H1 (cell line): ENCODE results near the gene PEX14. TPM values are rescaled to one million over a fixed set of nuclear protein-coding genes. Genes with fewer than 3 reads are reported as not detected.

Experiments
- CTCF ChIA-PET: fragments of 300-600 bp; sonication (Branson Sonifier 250); formaldehyde crosslinking; loops from one replicate; lab custom pipeline; 2021; ENCODE audit not compliant: partially characterized antibody; lab: Charles Lee
- POLR2A ChIA-PET: fragments of 300-600 bp; sonication (Branson Sonifier 250); formaldehyde crosslinking; loops from one replicate; lab custom pipeline; 2021; ENCODE audit warnings: inconsistent platforms; ENCODE audit not compliant: partially characterized antibody; lab: Charles Lee
- DNase-seq, 2 experiments: peaks; one replicate each; pipeline versions ENCODE4 v3.0.0 to v3.0.0-alpha.2; 2010 to 2022; ENCODE audit warnings: low spot score in 2 of 2, low read depth in 1 of 2, mixed read lengths in 1 of 2
- FAIRE-seq: peaks from 2 replicates; lab custom pipeline; 2011; peaks lifted over from hg19 to GRCh38; lab: Jason Lieb, UNC
- H2AFZ ChIP-seq: 2 replicates; pipeline ENCODE4 v1.8.1; 2012; ENCODE audit warnings: low read length, inconsistent platforms
- H2AK5ac ChIP-seq: 2 replicates; pipeline ENCODE4 v1.6.1; 2013; ENCODE audit warnings: low read depth, low read length
- H2BK120ac ChIP-seq: replicated peaks from 2 replicates; pipeline ENCODE3; 2013; ENCODE audit warnings: low read depth, low read length, inconsistent platforms
- H2BK12ac ChIP-seq: 2 replicates; pipeline ENCODE4 v1.6.1; 2013; ENCODE audit warnings: low read depth, low read length
- H2BK15ac ChIP-seq: 2 replicates; pipeline ENCODE4 v1.6.1; 2013; ENCODE audit warnings: low read length
- H2BK20ac ChIP-seq: 2 replicates; pipeline ENCODE4 v1.6.1; 2013; ENCODE audit warnings: low read length
- H2BK5ac ChIP-seq: 2 replicates; pipeline ENCODE4 v1.6.1; 2013; ENCODE audit warnings: low read depth, low read length
- H3K14ac ChIP-seq: 2 replicates; pipeline ENCODE4 v1.6.1; 2013; ENCODE audit warnings: inconsistent platforms; ENCODE audit not compliant: insufficient read length
- H3K18ac ChIP-seq: 2 replicates; pipeline ENCODE4 v1.6.1; 2013; ENCODE audit warnings: low read length; ENCODE audit errors: extremely low read depth
- H3K23ac ChIP-seq: 2 replicates; pipeline ENCODE4 v1.6.1; 2013; ENCODE audit warnings: inconsistent platforms; ENCODE audit not compliant: insufficient read length
- H3K23me2 ChIP-seq: 2 replicates; pipeline ENCODE4 v1.6.1; 2013; ENCODE audit warnings: low read depth, low read length
- H3K27ac ChIP-seq: 2 replicates; pipeline ENCODE4 v1.6.1; 2011; ENCODE audit warnings: low read depth, low read length, inconsistent platforms
- H3K27me3 ChIP-seq, 4 experiments: replicated peaks in 1 of 4; 1 replicate in 1 of 4; 2 replicates in 3 of 4; pipeline versions ENCODE4 v1.6.1 to v1.8.1; 2011 to 2013; ENCODE audit warnings: low read length in 3 of 4, mild to moderate bottlenecking in 3 of 4, inconsistent platforms in 2 of 4, mixed read lengths in 2 of 4, moderate library complexity in 1 of 4; ENCODE audit not compliant: control insufficient read depth in 3 of 4, insufficient read depth in 3 of 4; ENCODE audit errors: extremely low read depth in 1 of 4
- H3K36me3 ChIP-seq, 4 experiments: 2 replicates each; pipeline versions ENCODE4 v1.6.1 to v1.8.1; 2011 to 2013; ENCODE audit warnings: mild to moderate bottlenecking in 4 of 4, low read length in 3 of 4, moderate library complexity in 2 of 4, control low read depth in 1 of 4, inconsistent platforms in 1 of 4; ENCODE audit not compliant: insufficient read depth in 4 of 4, control insufficient read depth in 2 of 4
- H3K4ac ChIP-seq: replicated peaks from 2 replicates; pipeline ENCODE3; 2013; ENCODE audit warnings: low read length, low read depth, mixed read lengths, inconsistent platforms; ENCODE audit not compliant: insufficient read length
- H3K4me1 ChIP-seq, 4 experiments: replicated peaks in 1 of 4; 1 replicate in 1 of 4; 2 replicates in 3 of 4; pipeline versions ENCODE4 v1.6.1 to v1.8.1; 2011 to 2013; ENCODE audit warnings: low read length in 3 of 4, inconsistent platforms in 2 of 4, mixed read lengths in 1 of 4; ENCODE audit not compliant: insufficient read depth in 4 of 4, control insufficient read depth in 3 of 4
- H3K4me2 ChIP-seq, 2 experiments: 2 replicates each; pipeline versions ENCODE4 v1.6.1 to v1.8.1; 2011 to 2013; ENCODE audit warnings: low read depth in 2 of 2, low read length in 2 of 2, control low read depth in 1 of 2, inconsistent platforms in 1 of 2, mild to moderate bottlenecking in 1 of 2; ENCODE audit not compliant: insufficient read depth in 1 of 2
- H3K4me3 ChIP-seq, 4 experiments: fragments of 200-600, 300-600 bp in 1 of 4; sonication (generic), shearing (Covaris generic), sonication (Bioruptor Twin) in 1 of 4; 2 replicates each; pipeline versions ENCODE4 v1.5.1 to v1.8.1; 2011 to 2016; ENCODE audit warnings: low read length in 4 of 4, low read depth in 3 of 4, control low read depth in 2 of 4, inconsistent platforms in 2 of 4, mild to moderate bottlenecking in 2 of 4, mixed read lengths in 1 of 4, moderate library complexity in 1 of 4; ENCODE audit not compliant: insufficient read depth in 2 of 4; ENCODE audit errors: extremely low read depth in 1 of 4
- H3K56ac ChIP-seq: replicated peaks from 2 replicates; pipeline ENCODE3; 2013; ENCODE audit warnings: low read depth, mild to moderate bottlenecking, mixed read lengths, low read length, inconsistent platforms; ENCODE audit not compliant: insufficient read length
- H3K79me1 ChIP-seq: 2 replicates; pipeline ENCODE4 v1.6.1; 2013; ENCODE audit warnings: low read depth, low read length, control low read depth
- H3K79me2 ChIP-seq, 2 experiments: 2 replicates each; pipeline versions ENCODE4 v1.6.1 to v1.8.1; 2012 to 2013; ENCODE audit warnings: low read length in 2 of 2, mild to moderate bottlenecking in 2 of 2, inconsistent platforms in 1 of 2; ENCODE audit not compliant: insufficient read depth in 2 of 2, control insufficient read depth in 1 of 2
- H3K9ac ChIP-seq, 4 experiments: replicated peaks in 1 of 4; 1 replicate in 1 of 4; 2 replicates in 3 of 4; pipeline versions ENCODE4 v1.6.1 to v1.8.1; 2011 to 2013; ENCODE audit warnings: low read depth in 3 of 4, low read length in 3 of 4, control low read depth in 2 of 4, mild to moderate bottlenecking in 2 of 4, moderate library complexity in 2 of 4, inconsistent platforms in 1 of 4; ENCODE audit errors: extremely low read depth in 1 of 4
- H3K9me3 ChIP-seq, 2 experiments: 2 replicates each; pipeline versions ENCODE4 v1.6.1 to v1.8.1; 2012 to 2013; ENCODE audit warnings: mild to moderate bottlenecking in 2 of 2, moderate library complexity in 2 of 2, control low read depth in 1 of 2, inconsistent platforms in 1 of 2, low read depth in 1 of 2, low read length in 1 of 2, mixed read lengths in 1 of 2; ENCODE audit not compliant: insufficient read depth in 2 of 2
- H4K20me1 ChIP-seq, 2 experiments: replicated peaks in 1 of 2; 2 replicates each; pipeline versions ENCODE3 to v1.8.1; 2011 to 2013; ENCODE audit warnings: inconsistent platforms in 2 of 2, low read length in 2 of 2, mild to moderate bottlenecking in 1 of 2; ENCODE audit not compliant: insufficient read depth in 2 of 2, control insufficient read depth in 1 of 2
- H4K5ac ChIP-seq: 2 replicates; pipeline ENCODE4 v1.6.1; 2013; ENCODE audit warnings: low read length, low read depth, mixed read lengths, inconsistent platforms; ENCODE audit not compliant: insufficient read length
- H4K8ac ChIP-seq: 2 replicates; pipeline ENCODE4 v1.8.0; 2013; ENCODE audit warnings: mild to moderate bottlenecking, moderate library complexity, low read length, inconsistent platforms; ENCODE audit not compliant: insufficient read depth; ENCODE audit errors: extremely low read depth
- H4K91ac ChIP-seq: replicated peaks from 2 replicates; pipeline ENCODE3; 2013; ENCODE audit warnings: low read length, mixed read lengths, inconsistent platforms; ENCODE audit not compliant: insufficient read length
- BRCA1 ChIP-seq: IDR thresholded peaks from 2 replicates; pipeline ENCODE4 v1.6.1; 2012; ENCODE audit warnings: low read depth, low read length, improper control_type of control experiment
- CTCF ChIP-seq, 3 experiments: IDR thresholded peaks; 1 replicate in 2 of 3; 2 replicates in 1 of 3; pipeline versions ENCODE4 v1.5.1 to v1.6.1; 2011; ENCODE audit warnings: low read length in 3 of 3, mild to moderate bottlenecking in 3 of 3, inconsistent platforms in 2 of 3, low read depth in 1 of 3, moderate library complexity in 1 of 3; ENCODE audit not compliant: insufficient read depth in 1 of 3; ENCODE audit errors: control extremely low read depth in 1 of 3
- GTF2F1 ChIP-seq: IDR thresholded peaks from 2 replicates; pipeline ENCODE4 v1.6.1; 2012; ENCODE audit warnings: low read depth, low read length, improper control_type of control experiment, borderline replicate concordance
- KDM4A ChIP-seq: IDR thresholded peaks from one replicate; pipeline ENCODE4 v1.7.1; 2012; ENCODE audit warnings: low read depth, mild to moderate bottlenecking, moderate library complexity, low read length, inconsistent platforms; ENCODE audit not compliant: severe bottlenecking
- TEAD4 ChIP-seq: IDR thresholded peaks from 2 replicates; pipeline ENCODE4 v1.6.1; 2012; ENCODE audit warnings: low read depth, low read length, inconsistent platforms, mixed read lengths
- ZNF274 ChIP-seq: IDR thresholded peaks from 2 replicates; pipeline ENCODE4 v1.7.0; 2012; ENCODE audit warnings: low read length, borderline replicate concordance; ENCODE audit errors: extremely low read depth
- WGBS, 2 experiments: shearing (Covaris generic) in 1 of 2; methylation state at CpG; one replicate each; pipeline versions ENCODE4 v1.1.6 to v1.1.7; 2013 to 2015; ENCODE audit warnings: low lambda C conversion rate in 2 of 2, mixed read lengths in 2 of 2, inconsistent platforms in 1 of 2, low coverage in 1 of 2, missing lambda C conversion rate in 1 of 2; ENCODE audit not compliant: insufficient replicate concordance in 2 of 2, insufficient coverage in 1 of 2, insufficient read length in 1 of 2; ENCODE audit errors: extremely low coverage in 1 of 2, missing lambda C conversion rate in 1 of 2; 5-methylcytosine and 5-hydroxymethylcytosine counted together
- polyA plus RNA-seq, 7 experiments: library from polyadenylated mRNA; depleted of rRNA in 3 of 7; stranded (reverse) in 5 of 7; unstranded in 2 of 7; fragments of >200 nt in 5 of 7; fragments of 200-250 nt in 2 of 7; gene quantifications; 1 replicate in 5 of 7; 2 replicates in 1 of 7; 4 replicates in 1 of 7; pipeline versions ENCODE4 v1.2.1 to v1.2.3, GENCODE V29; 2011 to 2013; ENCODE audit warnings: missing spikeins in 2 of 7, mixed read lengths in 2 of 7
- total RNA-seq: library from RNA; stranded (reverse); fragmentation: NEBNext Ultra II Directional; extraction: Animal tissue kit (Norgen Biotek cat#: 25700); gene quantifications from 2 replicates; pipeline ENCODE4 v1.2.1, GENCODE V29; 2021

PEX14 gene
- total and polyA plus RNA-seq, 2 of the 8 experiments (the other 6 are each of a cell fraction or from before 2014, with no cell fraction given): 13.0 to 19.8 TPM

- no peak overlapping the region for H4K91ac ChIP-seq
- no peak overlapping the region for H3K14ac ChIP-seq
- H3K79me2 ChIP-seq: peaks cover 0 to 7% of the 10 kb centered on the region in 2 experiments; a peak in 1 of 4 replicates
- H3K4ac ChIP-seq: no peak overlapping the region
- H4K5ac ChIP-seq: no peak overlapping the region
- 88% methylated on average over 13 of the region's 13 CpGs; no CpG with 5 or more reads in 1 of the 2 experiments for WGBS, 2 experiments
- H3K4me1 ChIP-seq: peaks cover 7 to 13% (median 9%) of the 10 kb centered on the region in 4 experiments
- no peak overlapping the region for H2BK15ac ChIP-seq
- H3K23ac ChIP-seq: no peak overlapping the region
- no peaks in the 10 kb centered on the region for H3K27me3 ChIP-seq
- no peak overlapping the region for H2BK120ac ChIP-seq
- H3K18ac ChIP-seq: no peak overlapping the region
- H2AFZ ChIP-seq: no peak overlapping the region
- TF ChIP-seq CTCF (IDR thresholded peaks at IDR 0.05; ENCODE audit: control extremely low read depth in 1 of 3, insufficient read depth in 1 of 3, low read depth in 1 of 3, low read length in 3 of 3): no peak
- no peak for TF ChIP-seq ZNF274
- TF ChIP-seq BRCA1: no peak
- no peak for TF ChIP-seq GTF2F1
- TF ChIP-seq TEAD4: no peak
- TF ChIP-seq KDM4A: no peak
- DNase-seq (no peak), FAIRE-seq (no peak)
- H2BK5ac ChIP-seq: no peak overlapping the region
- H3K9ac ChIP-seq: no peak overlapping the region
- no peak overlapping the region for H3K4me2 ChIP-seq
- no peak overlapping the region for H4K8ac ChIP-seq
- peaks cover 0 to 4% of the 10 kb centered on the region in 2 experiments for H4K20me1 ChIP-seq
- no peak overlapping the region for H2BK20ac ChIP-seq
- H3K4me3 ChIP-seq: no peak overlapping the region
- H2BK12ac ChIP-seq: no peak overlapping the region
- no peaks in the 10 kb centered on the region for H3K9me3 ChIP-seq
- H3K23me2 ChIP-seq: no peaks in the 10 kb centered on the region
- H3K36me3 ChIP-seq: peaks cover 0 to 4% (median 1%) of the 10 kb centered on the region in 4 experiments; a peak in 1 of 8 replicates
- POLR2A ChIA-PET: interaction anchor here (1.2 to 1.4 kb wide), 2 partner anchors 8 to 39 kb away, joined by 3 read pairs; no protein-coding TSS in a partner anchor
- no peak overlapping the region for H3K56ac ChIP-seq
- no peak overlapping the region for H2AK5ac ChIP-seq
- no peak overlapping the region for H3K27ac ChIP-seq
- CTCF ChIA-PET: interaction anchor here (1.5 to 3.3 kb wide), 2 partner anchors 9 to 12 kb away, joined by 3 to 17 read pairs; no protein-coding TSS in a partner anchor
- H3K79me1 ChIP-seq: no peaks in the 10 kb centered on the region; the same call in 1 of the 2 replicates
Measured at GRCh38 chr1:10538646-10539355, 64.1 kb downstream of the PEX14 start.
